ENCODE measurements around the gene DRP2. TPM values are rescaled to one million over a fixed set of nuclear protein-coding genes. Genes with fewer than 3 reads are reported as not detected.
A peak's percentile ranks its signal among the peaks of the same experiment; 100 is the strongest.
"Not testable (repeated sequence)": the region's sequence is repeated elsewhere in the genome, so short reads cannot be mapped to it uniquely, and the experiment has no call there.

The DRP2 gene
- total and polyA plus RNA-seq, 2 of the 4 experiments (the other 2 are of a cell fraction) = 7.0 to 7.9 TPM

DNA sequence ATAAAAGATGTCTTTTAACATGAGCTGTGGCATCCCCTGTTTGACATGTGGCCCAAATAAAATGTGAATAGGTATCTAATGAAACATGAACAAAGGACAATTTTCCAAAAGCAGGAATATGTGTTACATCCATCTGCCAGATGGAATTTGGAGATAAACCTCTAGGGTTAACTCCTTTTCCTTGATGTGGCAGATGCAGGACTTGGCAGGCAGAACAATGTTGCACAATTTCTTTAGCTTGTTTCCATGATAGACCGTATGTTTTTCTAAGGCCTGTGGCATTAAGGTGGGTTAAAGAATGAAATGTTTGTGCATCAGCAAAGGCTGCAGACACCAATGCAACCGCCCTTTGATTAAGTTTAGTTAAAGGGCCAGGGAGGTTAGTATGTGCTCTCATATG is 34.7 kb upstream of the DRP2 start:
- H3K27ac ChIP-seq (ENCODE audit: insufficient read depth, low read length); H2BK15ac ChIP-seq (ENCODE audit: low read depth, low read length); in situ Hi-C loops (cut with MboI; ENCODE audit: low sequenced_read_pairs); H2AFZ ChIP-seq (replicated peaks; ENCODE audit: low read length, poor library complexity); H3K4me3 ChIP-seq (ENCODE audit: insufficient read depth, low read depth, low read length); H3K79me1 ChIP-seq (ENCODE audit: low read depth in 1 of 2, low read length in 2 of 2); H2BK120ac ChIP-seq (ENCODE audit: low read depth, low read length); H4K91ac ChIP-seq (ENCODE audit: insufficient read depth, low read depth, low read length); H3K36me3 ChIP-seq (ENCODE audit: control insufficient read depth, insufficient read depth, low read length); H2BK20ac ChIP-seq (ENCODE audit: low read depth, low read length); H3K4ac ChIP-seq (ENCODE audit: low read depth, low read length); H3K18ac ChIP-seq (ENCODE audit: low read depth, low read length); H3K9me1 ChIP-seq (ENCODE audit: insufficient read depth, low read length); H3K4me1 ChIP-seq (ENCODE audit: control insufficient read depth, insufficient read depth, low read length); H3K23ac ChIP-seq (ENCODE audit: low read depth, low read length); dilution Hi-C loops (cut with HindIII; ENCODE audit: low sequenced_read_pairs, unreplicated experiment); H3K27me3 ChIP-seq (ENCODE audit: control insufficient read depth, insufficient read depth, low read length); intact Hi-C loops (cut with micrococcal nuclease); H2AK5ac ChIP-seq (ENCODE audit: low read depth, low read length); H2AK9ac ChIP-seq (replicated peaks; ENCODE audit: low read depth, low read length, poor library complexity); H3K56ac ChIP-seq (ENCODE audit: extremely low read depth, insufficient read depth, low read length); H4K20me1 ChIP-seq (ENCODE audit: insufficient read depth, low read length); BruUV-seq (replicated peaks); H3K4me2 ChIP-seq (ENCODE audit: low read depth, low read length); H4K8ac ChIP-seq (ENCODE audit: low read depth in 2 of 2, low read length in 2 of 2); POLR2A ChIA-PET (ENCODE audit: unreplicated experiment); H4K5ac ChIP-seq (ENCODE audit: low read depth, low read length); H3K9me3 ChIP-seq (ENCODE audit: control insufficient read depth, insufficient read depth, low read length); ATAC-seq (ENCODE audit: low read depth); H2BK5ac ChIP-seq (ENCODE audit: low read depth, low read length, poor library complexity, severe bottlenecking); H3K9ac ChIP-seq (ENCODE audit: low read depth, low read length); H3K14ac ChIP-seq (replicated peaks; ENCODE audit: low read depth, low read length); CTCF ChIA-PET: not testable (repeated sequence)
- WGBS, 2 experiments (ENCODE audit: extremely low coverage in 2 of 2, insufficient read length in 1 of 2) = no CpG with 5 or more reads among the region's 2 CpGs
- peak; percentile 40 for DNase-seq
- TF ChIP-seq CEBPB (IDR thresholded peaks at IDR 0.05; ENCODE audit: low read depth, low read length) = peak; percentile 78

DNA sequence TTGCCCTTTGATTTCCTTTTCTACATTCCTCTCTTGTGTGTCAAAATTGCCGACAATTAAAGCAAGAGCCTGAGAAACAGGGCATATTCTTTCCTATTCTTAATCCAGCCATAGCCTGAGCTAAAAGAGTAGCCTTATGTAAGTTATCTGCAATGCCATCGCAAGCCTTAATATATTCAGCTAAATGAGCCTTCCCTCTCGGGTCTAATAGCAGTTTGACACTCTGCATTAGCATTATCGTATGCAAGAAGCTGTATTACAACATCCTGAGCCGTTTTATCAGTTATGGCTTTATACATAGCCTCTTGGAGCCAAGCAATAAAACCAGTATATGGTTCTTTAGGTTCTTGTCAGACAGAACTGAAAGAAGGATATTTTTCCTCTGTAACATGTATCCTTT is 31.6 kb upstream of the DRP2 start:
- dilution Hi-C loops (cut with HindIII; ENCODE audit: low sequenced_read_pairs, unreplicated experiment) = not testable (repeated sequence)

More for the DNA sequence above, 31.6 kb upstream of the DRP2 start:
- H4K91ac ChIP-seq (ENCODE audit: insufficient read depth, low read depth, low read length); ATAC-seq (ENCODE audit: low read depth); H3K4me1 ChIP-seq (ENCODE audit: control insufficient read depth, insufficient read depth, low read length); H3K27ac ChIP-seq (ENCODE audit: insufficient read depth, low read length); intact Hi-C loops (cut with micrococcal nuclease); H3K56ac ChIP-seq (ENCODE audit: extremely low read depth, insufficient read depth, low read length); H3K4ac ChIP-seq (ENCODE audit: low read depth, low read length); H4K8ac ChIP-seq (ENCODE audit: low read depth in 2 of 2, low read length in 2 of 2); H3K14ac ChIP-seq (replicated peaks; ENCODE audit: low read depth, low read length); H3K36me3 ChIP-seq (ENCODE audit: control insufficient read depth, insufficient read depth, low read length); H3K27me3 ChIP-seq (ENCODE audit: control insufficient read depth, insufficient read depth, low read length); H4K20me1 ChIP-seq (ENCODE audit: insufficient read depth, low read length); H2AFZ ChIP-seq (replicated peaks; ENCODE audit: low read length, poor library complexity); H3K18ac ChIP-seq (ENCODE audit: low read depth, low read length); H3K9me3 ChIP-seq (ENCODE audit: control insufficient read depth, insufficient read depth, low read length); H2AK9ac ChIP-seq (replicated peaks; ENCODE audit: low read depth, low read length, poor library complexity); H2BK120ac ChIP-seq (ENCODE audit: low read depth, low read length); CTCF ChIA-PET; POLR2A ChIA-PET (ENCODE audit: unreplicated experiment); H2BK15ac ChIP-seq (ENCODE audit: low read depth, low read length); H2BK20ac ChIP-seq (ENCODE audit: low read depth, low read length); H2AK5ac ChIP-seq (ENCODE audit: low read depth, low read length); H3K79me1 ChIP-seq (ENCODE audit: low read depth in 1 of 2, low read length in 2 of 2); H3K4me2 ChIP-seq (ENCODE audit: low read depth, low read length); BruUV-seq (replicated peaks); in situ Hi-C loops (cut with MboI; ENCODE audit: low sequenced_read_pairs); H2BK5ac ChIP-seq (ENCODE audit: low read depth, low read length, poor library complexity, severe bottlenecking); H3K4me3 ChIP-seq (ENCODE audit: insufficient read depth, low read depth, low read length); H3K23ac ChIP-seq (ENCODE audit: low read depth, low read length); H3K9ac ChIP-seq (ENCODE audit: low read depth, low read length); H3K9me1 ChIP-seq (ENCODE audit: insufficient read depth, low read length); DNase-seq; H4K5ac ChIP-seq (ENCODE audit: low read depth, low read length): not testable (repeated sequence)
- 20% methylated on average over 2 of the region's 5 CpGs; no CpG with 5 or more reads in 1 of the 2 experiments for WGBS, 2 experiments (ENCODE audit: extremely low coverage in 2 of 2, insufficient read length in 1 of 2)

All from IMR-90 (cell line).